Mesendoderm (in vitro differentiated cells): ENCODE data around the gene ANKS1B.
"Not testable (repeated sequence)": the region's sequence is repeated elsewhere in the genome, so short reads cannot be mapped to it uniquely, and the experiment has no call there.

ENCODE experiments used
- DNase-seq: peaks from one replicate; pipeline ENCODE4 v3.0.0; 2013
- H2AK5ac ChIP-seq: 2 replicates; pipeline ENCODE4 v1.6.1; 2013; ENCODE audit warnings: low read length, inconsistent platforms
- H2BK120ac ChIP-seq: 2 replicates; pipeline ENCODE4 v1.6.1; 2013; ENCODE audit warnings: low read depth, mild to moderate bottlenecking, low read length, moderate library complexity, mixed read lengths
- H2BK15ac ChIP-seq: replicated peaks from 2 replicates; pipeline ENCODE4 v1.6.1; 2013; ENCODE audit warnings: low read depth, mild to moderate bottlenecking, moderate library complexity
- H2BK5ac ChIP-seq: 2 replicates; pipeline ENCODE4 v1.6.1; 2013; ENCODE audit warnings: low read length, inconsistent platforms
- H3K18ac ChIP-seq: 2 replicates; pipeline ENCODE4 v1.6.1; 2013; ENCODE audit warnings: mild to moderate bottlenecking, low read length, mixed read lengths
- H3K23ac ChIP-seq: one replicate; pipeline ENCODE4 v1.6.1; 2013; ENCODE audit warnings: low read length
- H3K27ac ChIP-seq: 2 replicates; pipeline ENCODE4 v1.5.1; 2013; ENCODE audit warnings: low read depth, mild to moderate bottlenecking, inconsistent platforms, low read length, moderate library complexity
- H3K27me3 ChIP-seq: 2 replicates; pipeline ENCODE4 v1.6.1; 2013; ENCODE audit warnings: low read length, control low read depth, mild to moderate bottlenecking, inconsistent platforms; ENCODE audit not compliant: insufficient read depth, poor library complexity
- H3K36me3 ChIP-seq: 2 replicates; pipeline ENCODE4 v1.6.1; 2013; ENCODE audit warnings: low read length, inconsistent platforms; ENCODE audit not compliant: control insufficient read depth, insufficient read depth
- H3K4ac ChIP-seq: one replicate; pipeline ENCODE4 v1.6.1; 2013; ENCODE audit warnings: low read depth, mild to moderate bottlenecking, low read length, moderate library complexity
- H3K4me1 ChIP-seq: 2 replicates; pipeline ENCODE4 v1.6.1; 2013; ENCODE audit warnings: low read depth, low read length, inconsistent platforms; ENCODE audit not compliant: control insufficient read depth
- H3K4me2 ChIP-seq: 2 replicates; pipeline ENCODE4 v1.6.1; 2013; ENCODE audit warnings: low read length
- H3K4me3 ChIP-seq: 2 replicates; pipeline ENCODE4 v1.5.1; 2013; ENCODE audit warnings: mild to moderate bottlenecking, low read length
- H3K56ac ChIP-seq: one replicate; pipeline ENCODE4 v1.6.1; 2013; ENCODE audit warnings: low read length
- H3K79me1 ChIP-seq: 2 replicates; pipeline ENCODE4 v1.6.1; 2013; ENCODE audit warnings: low read length, inconsistent platforms
- H3K79me2 ChIP-seq: 2 replicates; pipeline ENCODE4 v1.6.1; 2013; ENCODE audit warnings: mild to moderate bottlenecking, low read length; ENCODE audit not compliant: control insufficient read depth, insufficient read depth
- H3K9ac ChIP-seq: 2 replicates; pipeline ENCODE4 v1.6.1; 2013; ENCODE audit warnings: low read length, inconsistent platforms
- H4K5ac ChIP-seq: one replicate; pipeline ENCODE4 v1.6.1; 2013; ENCODE audit warnings: low read length
- H4K8ac ChIP-seq: one replicate; pipeline ENCODE4 v1.6.1; 2013; ENCODE audit warnings: low read depth, mild to moderate bottlenecking, control low read depth, low read length, moderate library complexity
- WGBS: extraction: QIAGEN DNeasy Blood & Tissue Kit; methylation state at CpG from one replicate; pipeline ENCODE4 v1.1.7; 2013; ENCODE audit warnings: low lambda C conversion rate, missing lambda C conversion rate; ENCODE audit not compliant: insufficient coverage; ENCODE audit errors: extremely low coverage; 5-methylcytosine and 5-hydroxymethylcytosine counted together

Gene ANKS1B

DNA sequence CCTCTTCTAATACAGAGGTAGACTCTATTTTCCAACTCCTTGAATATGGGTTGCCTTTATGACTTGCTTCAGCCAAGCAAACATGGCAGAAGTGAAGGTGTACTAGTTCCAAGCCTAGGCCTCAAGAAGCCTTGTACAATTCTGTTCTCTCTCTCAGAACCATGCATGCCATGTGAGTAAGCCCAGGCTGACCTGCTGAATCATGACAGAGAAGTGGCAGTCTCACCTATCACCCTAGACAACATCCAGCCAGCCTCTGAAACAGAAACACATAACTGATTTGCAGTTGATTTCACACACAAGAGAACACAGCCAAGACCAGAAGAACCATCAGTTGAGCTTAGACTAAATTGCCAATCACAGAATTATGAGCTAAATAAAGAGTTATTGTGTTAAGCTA is 180.0 kb downstream of the ANKS1B start:
- H3K79me2 ChIP-seq, result no peaks in the 10 kb centered on the region
- H2AK5ac ChIP-seq, result no peak overlapping the region
- H3K27me3 ChIP-seq, result no peaks in the 10 kb centered on the region
- H3K23ac ChIP-seq, result no peak overlapping the region
- H2BK120ac ChIP-seq, result no peak overlapping the region
- no peak overlapping the region for H4K8ac ChIP-seq
- H3K9ac ChIP-seq, result no peak overlapping the region
- H3K4me2 ChIP-seq, result no peak overlapping the region
- H3K27ac ChIP-seq, result no peak overlapping the region
- no peak overlapping the region for H3K56ac ChIP-seq
- H2BK5ac ChIP-seq, result no peak overlapping the region
- H4K5ac ChIP-seq, result no peak overlapping the region
- no peak overlapping the region for H3K4me3 ChIP-seq
- no peak overlapping the region for H3K18ac ChIP-seq
- no peak for DNase-seq
- H3K4me1 ChIP-seq, result no peaks in the 10 kb centered on the region
- no peaks in the 10 kb centered on the region for H3K79me1 ChIP-seq
- H2BK15ac ChIP-seq, result no peak overlapping the region
- H3K4ac ChIP-seq, result no peak overlapping the region
- H3K36me3 ChIP-seq, result no peaks in the 10 kb centered on the region

GRCh38 chr12:99800605-99801004 is 184.1 kb downstream of the ANKS1B start:
- H4K5ac ChIP-seq, result no peak overlapping the region
- H3K79me1 ChIP-seq, result no peaks in the 10 kb centered on the region
- H3K27ac ChIP-seq, result no peak overlapping the region
- no peak overlapping the region for H3K9ac ChIP-seq
- H2BK15ac ChIP-seq, result no peak overlapping the region
- H3K18ac ChIP-seq, result no peak overlapping the region
- no peak overlapping the region for H3K4me2 ChIP-seq
- no peaks in the 10 kb centered on the region for H3K27me3 ChIP-seq
- no peaks in the 10 kb centered on the region for H3K79me2 ChIP-seq
- no peak overlapping the region for H2AK5ac ChIP-seq
- DNase-seq, result no peak
- no peak overlapping the region for H2BK5ac ChIP-seq
- H4K8ac ChIP-seq, result no peak overlapping the region
- no peak overlapping the region for H3K56ac ChIP-seq
- H3K23ac ChIP-seq, result no peak overlapping the region
- no CpG with 5 or more reads among the region's 2 CpGs for WGBS
- no peaks in the 10 kb centered on the region for H3K36me3 ChIP-seq
- no peak overlapping the region for H3K4me3 ChIP-seq
- no peak overlapping the region for H2BK120ac ChIP-seq
- no peaks in the 10 kb centered on the region for H3K4me1 ChIP-seq
- no peak overlapping the region for H3K4ac ChIP-seq

- H3K79me2 ChIP-seq, H3K4me1 ChIP-seq, H3K23ac ChIP-seq, H2BK5ac ChIP-seq, H4K8ac ChIP-seq, H4K5ac ChIP-seq, H2BK120ac ChIP-seq, H3K18ac ChIP-seq, H3K56ac ChIP-seq, H3K27me3 ChIP-seq, H3K79me1 ChIP-seq, H3K27ac ChIP-seq, H3K9ac ChIP-seq, DNase-seq, H3K4ac ChIP-seq, H3K4me2 ChIP-seq, H3K36me3 ChIP-seq, H3K4me3 ChIP-seq, H2BK15ac ChIP-seq, H2AK5ac ChIP-seq: not testable (repeated sequence)
- WGBS, result no CpG with 5 or more reads among the region's 4 CpGs
These were observed 186.8 kb downstream of the ANKS1B start for GRCh38 chr12:99797931-99798330.

- no peak overlapping the region for H2BK5ac ChIP-seq
These were observed 201.3 kb downstream of the ANKS1B start for GRCh38 chr12:99783421-99783820.

DNA sequence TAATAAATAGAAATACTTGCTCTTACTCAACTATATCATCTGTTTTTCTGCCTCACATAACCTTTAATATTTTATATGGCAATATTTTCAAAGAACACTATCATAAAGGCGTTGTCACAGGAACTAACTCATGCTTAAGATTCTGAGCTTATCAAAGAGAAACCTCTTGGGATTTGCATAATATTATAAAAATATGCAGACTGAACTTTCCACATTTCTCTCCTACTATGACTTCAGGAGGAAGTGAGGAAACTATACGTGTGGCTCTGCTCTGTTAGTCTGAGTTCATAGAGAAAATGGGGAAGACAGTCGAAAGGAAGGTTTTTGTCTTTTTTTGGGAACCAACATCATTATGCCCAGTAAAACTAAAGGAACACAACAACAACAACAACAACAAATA is 212.5 kb downstream of the ANKS1B start:
- H3K23ac ChIP-seq, result no peak overlapping the region
- H2BK120ac ChIP-seq, result no peak overlapping the region
- no peaks in the 10 kb centered on the region for H3K27me3 ChIP-seq
- no peak overlapping the region for H3K9ac ChIP-seq
- no peak overlapping the region for H2BK15ac ChIP-seq
- WGBS, result no CpG with 5 or more reads among the region's 3 CpGs
- H2BK5ac ChIP-seq, result no peak overlapping the region
- no peaks in the 10 kb centered on the region for H3K79me1 ChIP-seq
- H3K79me2 ChIP-seq, result no peaks in the 10 kb centered on the region
- no peak overlapping the region for H3K4me3 ChIP-seq
- H4K8ac ChIP-seq, result no peak overlapping the region
- no peak overlapping the region for H3K4ac ChIP-seq
- H4K5ac ChIP-seq, result no peak overlapping the region
- no peaks in the 10 kb centered on the region for H3K36me3 ChIP-seq
- H3K27ac ChIP-seq, result no peak overlapping the region
- H3K4me2 ChIP-seq, result no peak overlapping the region
- no peaks in the 10 kb centered on the region for H3K4me1 ChIP-seq
- H2AK5ac ChIP-seq, result no peak overlapping the region
- no peak overlapping the region for H3K18ac ChIP-seq
- H3K56ac ChIP-seq, result no peak overlapping the region
- DNase-seq, result no peak

More at GRCh38 chr12:99783421-99783820, 201.3 kb downstream of the ANKS1B start:
- Histone ChIP-seq H3K79me1 (no peaks in the 10 kb centered on the region), H3K4me3 (no peak overlapping the region), H2BK15ac (no peak overlapping the region), H4K5ac (no peak overlapping the region), H3K79me2 (no peaks in the 10 kb centered on the region), H3K18ac (no peak overlapping the region), H3K4me2 (no peak overlapping the region), H3K36me3 (no peaks in the 10 kb centered on the region), H3K56ac (no peak overlapping the region), H4K8ac (no peak overlapping the region), H2BK120ac (no peak overlapping the region), H3K9ac (no peak overlapping the region), H3K27me3 (no peaks in the 10 kb centered on the region), H3K27ac (no peak overlapping the region), H3K23ac (no peak overlapping the region), H3K4me1 (no peaks in the 10 kb centered on the region), H3K4ac (no peak overlapping the region), H2AK5ac (no peak overlapping the region)
- DNase-seq, result no peak
- WGBS, result 100% methylated on average over 1 of the region's 3 CpGs

DNA sequence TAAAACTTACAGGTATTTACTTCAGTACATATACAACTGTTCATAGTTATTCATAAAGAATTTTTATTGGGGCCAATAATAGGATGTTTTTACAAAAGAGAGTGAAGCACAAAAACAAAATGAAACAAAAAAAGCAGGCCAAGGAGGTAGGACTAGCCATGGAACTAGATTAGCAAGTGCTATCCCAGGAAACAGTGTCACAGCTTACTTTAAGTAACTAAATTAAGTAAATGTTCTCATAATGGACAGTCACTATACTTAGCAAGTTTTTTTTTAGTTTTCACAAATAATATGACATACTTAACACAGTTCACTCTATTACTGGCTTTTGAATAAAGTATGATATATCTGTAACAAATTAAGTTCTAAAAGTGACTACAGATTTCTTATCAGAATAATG is 213.1 kb downstream of the ANKS1B start:
- H3K56ac ChIP-seq, result no peak overlapping the region
- H3K36me3 ChIP-seq, result no peaks in the 10 kb centered on the region
- H2BK15ac ChIP-seq, result no peak overlapping the region
- no peaks in the 10 kb centered on the region for H3K79me1 ChIP-seq
- no peak overlapping the region for H2BK120ac ChIP-seq
- no peak overlapping the region for H2BK5ac ChIP-seq
- no peaks in the 10 kb centered on the region for H3K79me2 ChIP-seq
- no peak overlapping the region for H4K5ac ChIP-seq
- no peak overlapping the region for H3K27ac ChIP-seq
- no peak overlapping the region for H3K18ac ChIP-seq
- no peaks in the 10 kb centered on the region for H3K27me3 ChIP-seq
- H3K4me1 ChIP-seq, result no peaks in the 10 kb centered on the region
- DNase-seq, result no peak
- no peak overlapping the region for H3K4ac ChIP-seq
- no peak overlapping the region for H3K4me3 ChIP-seq
- H2AK5ac ChIP-seq, result no peak overlapping the region
- no peak overlapping the region for H3K23ac ChIP-seq
- H3K9ac ChIP-seq, result no peak overlapping the region
- H4K8ac ChIP-seq, result no peak overlapping the region
- no peak overlapping the region for H3K4me2 ChIP-seq
